ENCODE measurements around the gene OR8B12. TPM values are rescaled to one million over a fixed set of nuclear protein-coding genes. Genes with fewer than 3 reads are reported as not detected.

OR8B12 gene
- total RNA-seq, 4 donors from 2014 or later = not detected

- TF ChIP-seq POLR2A (IDR thresholded peaks at IDR 0.05) (no peak), CTCF (IDR thresholded peaks at IDR 0.05) (no peak)
- Histone ChIP-seq H3K27ac (no peak overlapping the region), H3K36me3 (no peaks in the 10 kb centered on the region), H3K4me1 (no peaks in the 10 kb centered on the region), H3K9me3 (no peaks in the 10 kb centered on the region), H3K4me3 (no peak overlapping the region), H3K27me3 (no peaks in the 10 kb centered on the region)
- DNase-seq = no peak
Observed at GRCh38 chr11:124514131-124514530, 29.3 kb downstream of the OR8B12 start.

DNA sequence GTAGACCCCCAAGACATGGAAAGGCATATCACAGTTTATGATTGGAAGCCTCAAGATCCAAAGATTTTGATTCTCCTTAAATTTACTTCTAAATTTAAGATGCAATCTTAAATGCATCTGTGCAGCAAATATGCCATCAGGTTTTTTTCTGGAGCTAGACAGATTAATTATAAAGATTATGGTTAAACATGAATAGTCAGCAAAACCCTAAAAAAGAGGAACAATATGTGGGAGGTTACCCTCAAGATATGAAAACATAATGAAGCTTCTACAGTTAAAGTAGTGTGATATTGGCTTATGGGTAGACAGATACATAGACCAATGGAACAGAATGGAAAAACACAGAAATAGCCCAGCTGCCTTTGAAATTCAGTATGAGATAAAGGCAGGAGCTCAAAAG, 31.7 kb downstream of the OR8B12 start:
- Histone ChIP-seq H3K4me3 (no peak overlapping the region), H3K27me3 (peaks cover 0 to 2% of the 10 kb centered on the region in 2 donors), H3K36me3 (no peaks in the 10 kb centered on the region), H3K27ac (no peak overlapping the region), H3K4me1 (no peaks in the 10 kb centered on the region), H3K9me3 (no peaks in the 10 kb centered on the region)
- no peak for DNase-seq
- no peak for TF ChIP-seq CTCF (IDR thresholded peaks at IDR 0.05)

DNA sequence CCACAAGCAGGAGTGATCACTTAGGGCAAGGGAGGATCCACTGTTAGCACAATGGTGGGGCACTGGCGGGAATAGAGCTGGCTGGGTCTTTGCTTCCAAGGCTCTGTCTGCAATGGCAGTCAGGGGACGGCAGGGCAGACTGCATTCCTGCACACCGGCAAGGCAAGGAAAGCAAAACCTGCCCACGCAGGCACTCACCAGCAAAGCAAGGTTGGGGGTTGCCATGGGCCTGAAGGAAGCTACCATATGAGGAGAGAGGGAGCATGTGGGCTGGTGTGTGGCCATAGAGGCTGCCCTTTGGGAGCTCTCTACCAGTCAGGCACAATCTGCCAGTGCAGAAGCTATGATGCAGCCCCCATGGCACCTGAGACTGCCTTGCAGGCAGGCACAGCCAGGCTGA, 33.2 kb downstream of the OR8B12 start:
- TF ChIP-seq CTCF (IDR thresholded peaks at IDR 0.05) = no peak
- TF ChIP-seq POLR2A (IDR thresholded peaks at IDR 0.05) = no peak
- H3K4me3 ChIP-seq = no peak overlapping the region
- H3K36me3 ChIP-seq = no peaks in the 10 kb centered on the region
- no peak overlapping the region for H3K27ac ChIP-seq
- H3K4me1 ChIP-seq = no peaks in the 10 kb centered on the region
- no peak for DNase-seq
- H3K9me3 ChIP-seq = no peaks in the 10 kb centered on the region
- peaks cover 0 to 2% of the 10 kb centered on the region in 2 donors for H3K27me3 ChIP-seq

DNA sequence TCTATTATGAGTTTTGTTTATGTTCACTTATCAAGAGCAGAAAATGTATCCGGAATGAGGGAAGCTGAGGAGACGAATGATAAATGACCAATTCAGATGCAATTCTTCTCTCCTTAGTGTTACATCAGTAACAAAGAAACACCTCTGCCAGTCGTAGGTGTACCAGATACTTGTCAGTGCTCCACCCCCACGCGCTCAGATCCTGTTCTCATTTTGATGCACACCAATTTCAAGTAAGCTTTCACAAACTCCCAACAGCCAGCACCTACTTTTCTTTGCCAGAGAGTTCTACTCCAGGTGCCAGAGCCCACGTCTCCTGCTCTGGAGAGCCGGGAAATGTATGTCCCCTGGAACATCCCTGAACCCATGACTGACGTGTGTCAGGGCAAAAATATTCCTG, 43.7 kb downstream of the OR8B12 start:
- no peak for TF ChIP-seq CTCF (IDR thresholded peaks at IDR 0.05)
- TF ChIP-seq POLR2A (IDR thresholded peaks at IDR 0.05) = no peak
- no peak overlapping the region for H3K27ac ChIP-seq
- H3K36me3 ChIP-seq = no peaks in the 10 kb centered on the region
- DNase-seq = no peak
- no peaks in the 10 kb centered on the region for H3K9me3 ChIP-seq
- H3K4me3 ChIP-seq = no peak overlapping the region
- H3K27me3 ChIP-seq = no peaks in the 10 kb centered on the region
- no peaks in the 10 kb centered on the region for H3K4me1 ChIP-seq

GRCh38 chr11:124493016-124493655, 50.3 kb downstream of the OR8B12 start:
- no peak overlapping the region for H3K4me3 ChIP-seq
- H3K9me3 ChIP-seq = no peaks in the 10 kb centered on the region
- TF ChIP-seq POLR2A (IDR thresholded peaks at IDR 0.05) = no peak
- no peak for TF ChIP-seq CTCF (IDR thresholded peaks at IDR 0.05)
- H3K36me3 ChIP-seq = no peaks in the 10 kb centered on the region
- no peak overlapping the region for H3K27ac ChIP-seq
- no peaks in the 10 kb centered on the region for H3K27me3 ChIP-seq
- no peak for DNase-seq
- no peaks in the 10 kb centered on the region for H3K4me1 ChIP-seq

Small RNA genes lying within 50 kb of the gene (small RNA-seq; reads per million reads assigned to genes)
- gene OR8A3P = 0 reads per million in 2 donors

Other genes starting within 250 kb of the OR8B12 start
- gene OR8D1, start 229.7 kb downstream of the OR8B12 start, total RNA-seq = not detected
- not detected for gene OR8D2, start 223.5 kb downstream of the OR8B12 start, total RNA-seq
- not detected for gene OR8B2, start 159.2 kb downstream of the OR8B12 start, total RNA-seq
- gene OR8B3, start 144.6 kb downstream of the OR8B12 start, total RNA-seq = not detected
- gene OR8B4, start 118.8 kb downstream of the OR8B12 start, total RNA-seq = not detected
- not detected for gene OR8B8, start 98.0 kb downstream of the OR8B12 start, total RNA-seq
- not detected for gene OR8A1, start 26.3 kb upstream of the OR8B12 start, total RNA-seq
- gene PANX3, start 67.8 kb upstream of the OR8B12 start, total RNA-seq = not detected
- gene TBRG1, start 79.2 kb upstream of the OR8B12 start, total RNA-seq = 10 to 100 TPM; 35.9 to 79.2 (median 55.7) TPM
- 10 to 100 TPM in 3 of 4 donors, 1 to 10 TPM in 1; 9.9 to 88.8 (median 50.8) TPM for gene SIAE, start 130.1 kb upstream of the OR8B12 start, total RNA-seq
- gene SPA17, start 130.2 kb upstream of the OR8B12 start, total RNA-seq = 1 to 10 TPM in 2 of 4 donors, under 1 TPM in 1, not detected in 1; 0.88 to 3.6 (median 1.1) TPM
- gene NRGN, start 196.3 kb upstream of the OR8B12 start, total RNA-seq = 10 to 100 TPM in 1 of 4 donors, under 1 TPM in 1, not detected in 2; 0.67 to 10.7 TPM
- not detected for gene VSIG2, start 208.6 kb upstream of the OR8B12 start, total RNA-seq
- 10 to 100 TPM in 1 of 4 donors, 1 to 10 TPM in 3; 1.2 to 11.1 (median 6.6) TPM for gene ESAM, start 218.6 kb upstream of the OR8B12 start, total RNA-seq